HT-29 (cell line): ENCODE measurements around the gene ZGPAT. TPM values are rescaled to one million over a fixed set of nuclear protein-coding genes. Genes with fewer than 3 reads are reported as not detected.
"Not testable (repeated sequence)": the region's sequence is repeated elsewhere in the genome, so short reads cannot be mapped to it uniquely, and the experiment has no call there.

Experiments
- DNase-seq: peaks from one replicate; pipeline ENCODE4 v3.0.0-alpha.2; 2015; ENCODE audit warnings: low spot score
- total RNA-seq: library from RNA; depleted of rRNA; stranded (reverse); fragments of >200 nt; shearing (Covaris generic); gene quantifications from 2 replicates; pipeline ENCODE4 v1.2.3, GENCODE V29; 2014

The ZGPAT gene
- total RNA-seq, 1 experiment from 2014 or later, result 52.1 TPM

DNA sequence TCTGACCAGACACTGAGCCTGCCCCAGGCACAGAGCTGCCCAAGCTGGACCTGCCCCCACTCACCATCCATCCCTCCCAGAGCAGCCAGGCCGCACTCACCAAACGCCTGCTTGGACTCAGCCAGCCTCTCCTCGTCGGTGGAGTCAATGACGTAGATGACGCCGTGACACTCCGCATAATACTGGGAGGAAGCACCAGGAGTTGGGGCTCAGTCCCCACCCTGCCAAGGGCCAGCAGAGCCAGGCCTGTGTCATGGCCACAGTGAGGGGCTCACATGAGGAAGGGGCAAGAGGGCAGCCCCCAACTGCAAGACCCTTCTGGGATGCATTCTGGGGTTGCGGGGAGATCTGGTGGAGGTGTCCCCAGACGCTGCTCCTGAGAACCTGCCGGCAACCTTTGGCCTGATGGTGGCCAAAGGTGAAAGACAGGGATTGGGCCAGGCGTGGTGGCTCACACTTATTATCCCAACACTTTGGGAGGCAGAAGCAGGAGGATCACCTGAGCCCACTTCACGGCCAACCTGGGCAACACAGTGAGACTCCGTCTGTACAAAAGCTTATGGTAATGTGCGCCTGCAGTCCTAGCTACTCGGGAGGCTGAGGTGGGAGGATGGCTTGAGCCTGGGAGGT, 5.7 kb upstream of the ZGPAT start:
- no peak for DNase-seq

GRCh38 chr20:63702751-63703470, 4.9 kb upstream of the ZGPAT start:
- no peak for DNase-seq

- no peak for DNase-seq
Measured at GRCh38 chr20:63703471-63703975, 4.3 kb upstream of the ZGPAT start.

DNA sequence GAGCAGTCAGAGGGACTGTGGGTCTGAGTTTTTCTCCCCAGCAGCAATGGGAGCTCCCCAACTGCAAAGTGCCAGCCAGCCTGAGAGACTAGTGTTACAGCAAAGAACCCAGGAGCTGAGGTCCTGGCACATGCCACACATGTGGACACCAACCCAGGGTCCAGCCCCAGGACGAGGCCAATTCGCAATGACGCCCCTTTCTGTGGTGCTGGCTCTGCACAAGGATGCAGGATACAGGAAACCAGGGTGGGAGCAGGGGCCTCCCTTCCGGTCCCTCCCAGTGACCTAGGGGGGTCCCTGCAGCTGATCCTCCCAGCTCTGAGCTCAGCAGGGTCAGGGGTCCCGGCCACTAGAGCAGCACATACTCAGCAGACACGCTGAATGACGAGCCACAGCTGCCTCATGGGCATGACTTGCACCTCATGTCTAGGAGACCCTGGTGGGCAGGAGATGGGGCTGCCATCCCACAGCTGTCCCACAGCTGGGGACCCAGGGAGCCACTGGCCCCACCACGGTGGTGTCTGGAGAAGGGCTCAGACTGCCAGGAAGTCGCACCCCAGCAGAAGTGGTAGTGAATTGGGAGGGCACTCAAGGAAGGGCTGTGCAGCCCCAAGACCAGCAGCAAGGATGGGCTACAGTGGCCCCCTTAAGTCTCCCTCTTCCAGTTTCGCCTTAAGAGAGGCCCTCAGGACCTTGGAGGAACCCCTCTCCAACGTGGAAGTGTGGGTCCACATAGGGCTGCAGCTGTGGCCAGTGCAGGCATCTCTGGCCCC, 3.7 kb upstream of the ZGPAT start:
- no peak for DNase-seq

DNA sequence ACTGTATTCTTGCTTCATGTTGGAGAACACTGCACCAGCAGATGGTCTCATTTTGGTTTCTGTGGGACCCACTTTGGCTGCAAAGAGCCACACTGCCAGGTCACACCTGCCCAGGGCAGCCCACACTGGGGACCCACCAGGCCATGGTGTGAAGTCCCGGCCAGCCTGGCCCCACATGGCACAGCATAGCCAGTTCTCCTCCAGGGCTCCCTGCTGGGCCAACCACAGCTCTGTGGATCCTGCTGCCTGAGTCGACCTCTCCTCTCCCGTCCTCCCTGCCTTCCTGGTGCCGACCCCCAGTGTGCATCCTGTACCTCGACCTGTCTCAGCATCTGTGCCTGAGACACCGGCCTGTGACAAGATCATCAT, 3.1 kb upstream of the ZGPAT start:
- no peak for DNase-seq

DNA sequence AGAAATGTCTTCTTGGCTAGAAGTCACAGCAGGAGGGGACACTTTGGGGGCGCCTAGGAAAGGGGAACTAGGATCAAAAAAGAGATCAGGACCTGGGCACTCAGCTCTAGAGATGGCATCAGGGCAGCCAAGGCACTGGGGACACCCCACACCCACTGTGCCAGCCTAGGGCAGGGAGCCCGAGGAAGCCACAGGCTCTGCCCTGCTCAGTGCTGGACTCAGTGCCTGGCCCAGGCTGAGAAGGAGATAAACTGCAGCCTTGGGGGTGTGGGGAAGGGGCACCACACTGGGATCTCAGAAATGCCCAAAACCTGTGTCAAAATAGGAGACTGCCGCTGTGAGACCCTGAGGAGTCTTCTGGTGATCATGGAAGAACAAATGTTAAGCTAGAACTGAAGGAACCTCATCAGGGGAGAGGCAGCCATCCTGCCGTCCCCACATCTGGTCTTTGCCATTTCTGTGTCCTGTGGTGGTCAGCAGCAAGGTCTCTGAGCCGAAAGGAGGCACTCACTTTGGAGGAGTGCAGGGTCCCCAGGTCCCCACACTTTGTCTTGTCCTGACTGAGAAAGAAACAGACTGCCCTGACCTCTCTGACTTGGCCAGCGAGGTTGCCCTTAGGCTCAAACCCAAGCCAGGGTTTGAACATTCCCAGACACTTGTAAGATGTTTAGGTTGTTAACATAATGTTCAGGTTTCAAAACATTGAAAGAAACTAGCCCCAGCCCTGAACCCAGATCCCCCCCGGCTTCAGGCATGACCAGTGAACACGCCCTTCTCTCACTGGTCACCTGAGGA, 2.4 kb upstream of the ZGPAT start:
- DNase-seq, result no peak

DNA sequence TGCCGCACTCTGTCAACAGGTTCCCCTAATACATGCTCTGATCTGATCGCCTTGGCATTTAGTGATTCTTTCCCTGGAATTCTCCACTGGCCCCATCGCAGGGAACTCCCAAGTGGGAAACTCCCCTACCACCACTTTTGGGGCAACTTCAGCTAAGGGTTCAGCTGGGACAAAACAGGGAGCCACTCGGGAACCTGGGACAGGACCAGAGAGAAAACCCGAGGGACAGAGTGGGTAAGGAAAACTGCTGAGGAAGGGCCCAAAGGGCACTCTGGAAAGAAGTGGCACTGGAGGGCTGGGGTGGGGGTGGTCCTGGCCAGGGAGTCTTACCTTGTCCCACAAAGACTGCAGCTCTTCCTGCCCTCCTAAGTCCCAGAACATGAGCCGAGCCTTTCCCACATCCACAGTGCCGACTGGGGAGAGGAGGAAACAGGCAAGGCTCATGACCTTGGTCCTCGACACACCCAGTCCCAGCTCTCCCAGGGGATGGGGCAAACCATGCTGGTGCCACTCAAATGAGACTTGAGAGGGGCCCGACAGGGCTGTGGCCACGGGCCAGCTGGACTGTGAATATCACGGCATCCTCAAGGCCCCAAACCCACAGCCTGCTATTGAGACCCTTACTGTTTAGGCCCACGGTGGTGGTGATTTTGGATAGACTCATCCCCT, 1.7 kb upstream of the ZGPAT start:
- no peak for DNase-seq

- DNase-seq, result peak; percentile 86
Measured at GRCh38 chr20:63706852-63707557, 834 bp upstream of the ZGPAT start.

DNA sequence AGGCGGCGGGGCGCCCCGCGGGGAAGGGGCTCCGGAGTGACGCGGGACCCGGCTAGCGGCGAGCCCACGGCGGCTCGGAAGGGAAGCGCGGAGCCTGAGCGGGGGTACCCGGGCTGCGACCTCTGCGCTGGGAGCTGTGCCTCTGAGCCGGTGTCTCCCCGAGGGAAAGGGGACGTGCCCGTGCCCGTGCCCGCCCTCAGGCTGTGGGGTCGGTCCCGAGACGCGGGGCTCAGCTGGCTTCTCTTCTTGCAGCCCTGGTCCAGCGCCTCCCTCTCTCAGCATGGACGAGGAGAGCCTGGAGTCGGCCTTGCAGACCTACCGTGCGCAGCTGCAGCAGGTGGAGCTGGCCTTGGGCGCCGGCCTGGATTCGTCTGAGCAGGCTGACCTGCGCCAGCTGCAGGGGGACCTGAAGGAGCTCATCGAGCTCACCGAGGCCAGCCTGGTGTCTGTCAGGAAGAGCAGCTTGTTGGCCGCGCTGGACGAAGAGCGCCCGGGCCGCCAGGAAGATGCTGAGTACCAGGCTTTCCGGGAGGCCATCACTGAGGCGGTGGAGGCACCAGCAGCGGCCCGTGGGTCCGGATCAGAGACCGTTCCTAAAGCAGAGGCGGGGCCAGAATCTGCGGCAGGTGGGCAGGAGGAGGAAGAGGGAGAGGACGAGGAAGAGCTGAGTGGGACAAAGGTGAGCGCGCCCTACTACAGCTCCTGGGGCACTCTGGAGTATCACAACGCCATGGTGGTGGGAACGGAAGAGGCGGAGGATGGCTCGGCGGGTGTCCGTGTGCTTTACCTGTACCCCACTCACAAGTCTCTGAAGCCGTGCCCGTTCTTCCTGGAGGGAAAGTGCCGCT, 686 bp downstream of the ZGPAT start:
- no peak for DNase-seq

DNA sequence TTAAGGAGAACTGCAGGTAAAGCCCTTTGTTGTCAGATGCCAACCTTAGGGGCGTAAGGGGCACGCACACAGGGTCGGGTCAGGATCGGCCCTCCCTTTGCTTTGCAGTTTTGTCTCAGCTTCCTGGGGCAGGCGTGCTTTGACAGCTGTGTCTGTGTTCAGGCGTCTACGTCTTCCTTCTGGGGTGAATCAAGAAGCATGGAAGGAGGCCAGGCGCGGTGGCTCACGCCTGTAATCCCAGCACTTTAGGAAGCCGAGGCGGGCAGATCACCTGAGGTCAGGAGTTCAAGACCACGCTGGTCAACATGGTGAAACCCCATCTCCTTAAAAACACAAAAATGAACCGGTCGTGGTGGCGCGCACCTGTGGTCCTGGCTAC, 1.3 kb downstream of the ZGPAT start:
- DNase-seq, result no peak

- DNase-seq, result no peak
Measured at GRCh38 chr20:63711085-63711645, 3.3 kb downstream of the ZGPAT start.

DNA sequence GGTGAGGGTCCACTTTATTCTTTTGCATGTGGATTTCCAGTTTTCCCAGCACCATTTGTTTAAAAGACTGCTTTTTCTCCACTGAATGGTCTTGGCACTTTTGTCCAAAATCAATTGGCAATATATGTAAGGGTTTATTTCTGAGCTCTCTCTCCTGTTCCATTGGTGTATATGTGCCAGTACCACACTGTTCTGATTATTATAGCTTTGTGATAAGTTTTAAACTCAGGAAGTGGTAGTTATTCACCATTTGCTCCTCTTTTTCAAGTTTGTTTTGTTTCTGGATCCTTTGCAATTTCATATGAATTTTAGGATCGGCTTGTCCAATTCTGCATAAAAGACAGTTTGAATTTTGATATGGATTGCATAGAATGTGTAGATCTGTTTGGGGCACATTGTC, 4.4 kb downstream of the ZGPAT start:
- no peak for DNase-seq

- DNase-seq, result no peak
Measured at GRCh38 chr20:63714858-63715257, 7.0 kb downstream of the ZGPAT start.

- no peak for DNase-seq
Measured at GRCh38 chr20:63718996-63719395, 11.2 kb downstream of the ZGPAT start.

DNA sequence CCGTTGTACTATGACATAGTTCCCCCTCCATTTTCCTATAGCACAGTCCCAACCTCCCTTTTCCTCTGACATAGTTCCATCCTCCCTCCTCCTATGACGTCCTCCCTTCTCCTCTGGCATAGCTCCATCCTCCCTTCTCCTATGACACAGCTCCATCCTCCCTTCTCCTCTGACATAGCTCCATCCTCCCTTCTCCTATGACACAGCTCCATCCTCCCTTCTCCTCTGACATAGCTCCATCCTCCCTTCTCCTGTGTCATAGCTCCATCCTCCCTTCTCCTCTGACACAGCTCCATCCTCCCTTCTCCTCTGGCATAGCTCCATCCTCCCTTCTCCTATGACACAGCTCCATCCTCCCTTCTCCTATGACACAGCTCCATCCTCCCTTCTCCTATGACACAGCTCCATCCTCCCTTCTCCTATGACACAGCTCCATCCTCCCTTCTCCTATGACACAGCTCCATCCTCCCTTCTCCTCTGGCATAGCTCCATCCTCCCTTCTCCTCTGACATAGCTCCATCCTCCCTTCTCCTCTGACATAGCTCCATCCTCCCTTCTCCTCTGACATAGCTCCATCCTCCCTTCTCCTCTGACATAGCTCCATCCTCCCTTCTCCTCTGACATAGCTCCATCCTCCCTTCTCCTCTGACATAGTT, 15.3 kb downstream of the ZGPAT start:
- DNase-seq, result not testable (repeated sequence)

GRCh38 chr20:63730189-63730733, 22.4 kb downstream of the ZGPAT start:
- not testable (repeated sequence) for DNase-seq

DNA sequence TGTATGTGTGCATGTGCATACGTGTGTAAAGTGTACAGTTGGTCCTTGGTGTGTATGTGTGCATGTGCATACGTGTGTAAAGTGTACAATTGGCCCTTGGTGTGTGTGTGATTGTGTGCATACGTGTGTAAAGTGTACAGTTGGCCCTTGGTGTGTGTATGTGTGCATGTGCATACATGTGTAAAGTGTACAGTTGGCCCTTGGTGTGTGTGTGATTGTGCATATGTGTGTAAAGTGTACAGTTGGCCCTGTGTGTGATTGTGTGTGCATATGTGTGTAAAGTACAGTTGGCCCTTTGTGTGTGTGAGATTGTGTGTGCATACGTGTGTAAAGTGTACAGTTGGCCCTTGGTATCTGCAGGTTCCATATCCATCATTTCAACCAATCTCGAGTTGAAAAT, 23.6 kb downstream of the ZGPAT start:
- no peak for DNase-seq
